ENCODE data around the gene PREX1.

PREX1 gene

GRCh38 chr20:48697845-48698491 lies 129.8 kb downstream of the PREX1 start:
- no peak for DNase-seq (ENCODE audit: extremely low read depth, insufficient read length)
- TF ChIP-seq CTCF (IDR thresholded peaks at IDR 0.05; ENCODE audit: insufficient read depth, low read length, poor library complexity, severe bottlenecking): no peak
- Histone ChIP-seq H3K4me3 (replicated peaks; ENCODE audit: low read depth, low read length) (no peak overlapping the region), H3K27me3 (replicated peaks; ENCODE audit: control insufficient read depth, insufficient read depth, low read length) (no peaks in the 10 kb centered on the region), H3K36me3 (ENCODE audit: control insufficient read depth, insufficient read depth, low read length) (peaks cover 42% of the 10 kb centered on the region)

GRCh38 chr20:48696671-48697070 lies 131.1 kb downstream of the PREX1 start:
- TF ChIP-seq CTCF (IDR thresholded peaks at IDR 0.05; ENCODE audit: insufficient read depth, low read length, poor library complexity, severe bottlenecking): no peak
- Histone ChIP-seq H3K36me3 (ENCODE audit: control insufficient read depth, insufficient read depth, low read length) (peaks cover 45% of the 10 kb centered on the region), H3K4me3 (replicated peaks; ENCODE audit: low read depth, low read length) (no peak overlapping the region), H3K27me3 (replicated peaks; ENCODE audit: control insufficient read depth, insufficient read depth, low read length) (no peaks in the 10 kb centered on the region)
- no peak for DNase-seq (ENCODE audit: extremely low read depth, insufficient read length)

GRCh38 chr20:48695738-48696137 lies 132.1 kb downstream of the PREX1 start:
- no peak for TF ChIP-seq CTCF (IDR thresholded peaks at IDR 0.05; ENCODE audit: insufficient read depth, low read length, poor library complexity, severe bottlenecking)
- Histone ChIP-seq H3K4me3 (replicated peaks; ENCODE audit: low read depth, low read length) (no peak overlapping the region), H3K36me3 (ENCODE audit: control insufficient read depth, insufficient read depth, low read length) (peaks cover 49% of the 10 kb centered on the region), H3K27me3 (replicated peaks; ENCODE audit: control insufficient read depth, insufficient read depth, low read length) (no peaks in the 10 kb centered on the region)
- DNase-seq (ENCODE audit: extremely low read depth, insufficient read length): no peak

- no peak for DNase-seq (ENCODE audit: extremely low read depth, insufficient read length)
- peaks cover 50% of the 10 kb centered on the region for H3K36me3 ChIP-seq (ENCODE audit: control insufficient read depth, insufficient read depth, low read length)
- no peak overlapping the region for H3K4me3 ChIP-seq (replicated peaks; ENCODE audit: low read depth, low read length)
- no peaks in the 10 kb centered on the region for H3K27me3 ChIP-seq (replicated peaks; ENCODE audit: control insufficient read depth, insufficient read depth, low read length)
- no peak for TF ChIP-seq CTCF (IDR thresholded peaks at IDR 0.05; ENCODE audit: insufficient read depth, low read length, poor library complexity, severe bottlenecking)
These were observed 132.5 kb downstream of the PREX1 start for GRCh38 chr20:48695255-48695654.

- DNase-seq (ENCODE audit: extremely low read depth, insufficient read length): no peak
- peaks cover 50% of the 10 kb centered on the region for H3K36me3 ChIP-seq (ENCODE audit: control insufficient read depth, insufficient read depth, low read length)
- no peaks in the 10 kb centered on the region for H3K27me3 ChIP-seq (replicated peaks; ENCODE audit: control insufficient read depth, insufficient read depth, low read length)
- H3K4me3 ChIP-seq (replicated peaks; ENCODE audit: low read depth, low read length): no peak overlapping the region
- no peak for TF ChIP-seq CTCF (IDR thresholded peaks at IDR 0.05; ENCODE audit: insufficient read depth, low read length, poor library complexity, severe bottlenecking)
These were observed 133.4 kb downstream of the PREX1 start for GRCh38 chr20:48694381-48694865.

GRCh38 chr20:48691523-48691922 lies 136.3 kb downstream of the PREX1 start:
- H3K36me3 ChIP-seq (ENCODE audit: control insufficient read depth, insufficient read depth, low read length): peaks cover 44% of the 10 kb centered on the region
- no peaks in the 10 kb centered on the region for H3K27me3 ChIP-seq (replicated peaks; ENCODE audit: control insufficient read depth, insufficient read depth, low read length)

More at GRCh38 chr20:48691523-48691922, 136.3 kb downstream of the PREX1 start:
- no peak for TF ChIP-seq CTCF (IDR thresholded peaks at IDR 0.05; ENCODE audit: insufficient read depth, low read length, poor library complexity, severe bottlenecking)
- DNase-seq (ENCODE audit: extremely low read depth, insufficient read length): no peak
- H3K4me3 ChIP-seq (replicated peaks; ENCODE audit: low read depth, low read length): no peak overlapping the region
